ENCODE data around the gene EVC2.
"Not testable (repeated sequence)": the region's sequence is repeated elsewhere in the genome, so short reads cannot be mapped to it uniquely, and the experiment has no call there.

EVC2 gene

DNA sequence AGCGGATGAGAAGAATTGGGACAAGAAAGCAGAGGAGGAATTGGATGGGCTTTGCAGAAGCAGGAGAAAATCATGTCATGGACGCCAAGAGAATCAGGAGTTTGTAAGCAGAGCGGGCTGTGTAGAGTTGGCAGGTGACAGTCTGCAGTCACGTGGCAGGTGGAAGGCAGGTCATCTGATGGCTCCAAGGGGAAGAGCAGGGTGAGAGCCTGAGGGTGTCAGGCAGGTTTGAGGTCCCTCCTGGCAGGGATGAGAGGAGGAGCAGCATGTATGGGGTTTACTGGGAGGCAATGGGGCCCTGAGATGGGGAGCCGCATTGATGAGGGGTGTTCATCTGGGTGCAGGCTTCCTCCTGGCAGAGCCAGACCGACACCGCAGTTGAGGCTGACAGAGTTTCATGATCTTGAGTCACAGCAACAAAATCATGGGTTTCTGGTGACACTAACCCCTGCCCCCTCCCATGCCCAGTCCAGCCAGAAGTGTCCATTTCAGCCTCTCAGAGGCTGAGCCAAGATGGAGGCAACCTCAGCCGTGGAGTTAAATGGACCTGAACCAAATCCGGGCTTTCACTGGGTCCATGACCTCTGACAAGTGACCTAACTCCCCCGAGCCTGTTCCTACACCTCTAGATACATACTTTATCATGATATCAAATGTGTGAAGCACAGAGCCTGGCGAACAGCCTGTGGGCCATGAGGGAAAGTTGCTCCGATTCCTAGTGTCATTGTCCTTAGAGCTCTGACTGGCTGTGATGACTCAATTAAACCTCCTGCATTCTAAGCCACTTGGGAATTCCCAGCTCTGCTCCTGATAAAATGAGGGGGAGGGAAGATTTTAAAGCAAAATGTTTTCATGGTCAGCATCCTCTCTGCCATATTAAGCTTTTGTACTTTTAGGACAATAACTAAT lies 38.7 kb upstream of the EVC2 start:
- DNase-seq (ENCODE audit: low read depth): no peak

- DNase-seq (ENCODE audit: low read depth): no peak
These were observed 37.9 kb upstream of the EVC2 start for GRCh38 chr4:5746250-5746649.

DNA sequence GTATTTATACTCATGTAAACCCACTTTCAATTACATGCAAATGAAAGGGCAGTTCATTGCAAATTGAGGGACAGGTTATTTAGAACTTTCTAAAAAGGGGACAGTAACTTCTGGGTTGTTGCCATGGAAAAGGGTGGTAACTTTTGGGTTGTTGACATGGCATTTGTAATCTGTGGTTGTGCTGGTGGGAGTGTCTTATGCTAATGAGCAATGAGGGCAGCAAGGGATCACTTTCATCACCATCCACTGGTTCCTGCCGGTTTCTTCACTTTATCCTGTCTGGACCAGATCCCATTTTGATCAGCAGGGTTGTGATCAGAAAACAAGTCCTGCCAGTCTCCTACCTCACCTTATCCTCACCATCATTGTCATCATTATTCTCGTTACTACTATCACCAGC lies 34.6 kb upstream of the EVC2 start:
- DNase-seq (ENCODE audit: low read depth): no peak

- DNase-seq (ENCODE audit: low read depth): no peak
These were observed 34.0 kb upstream of the EVC2 start for GRCh38 chr4:5742388-5742787.

- DNase-seq (ENCODE audit: low read depth): no peak
These were observed 29.7 kb upstream of the EVC2 start for GRCh38 chr4:5738061-5738460.

DNA sequence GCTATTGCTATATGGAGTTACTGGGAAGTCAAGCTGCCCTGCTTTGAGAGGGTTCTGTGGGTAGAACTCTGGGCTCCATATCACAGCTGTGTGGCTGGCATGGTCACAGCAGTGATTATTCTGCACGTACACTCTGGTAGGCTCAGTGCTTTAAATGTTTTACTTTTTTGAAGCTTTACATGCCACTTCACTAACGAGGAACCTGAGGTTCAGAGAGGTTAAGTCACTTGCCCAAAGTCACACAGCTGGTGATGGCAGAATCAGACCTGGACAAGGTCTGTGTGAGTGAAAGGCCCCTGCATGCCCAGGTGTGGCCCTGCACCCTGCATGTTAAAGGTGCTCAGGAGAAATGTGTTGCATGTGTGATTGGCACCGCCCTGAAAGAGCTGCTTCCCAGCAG lies 27.1 kb upstream of the EVC2 start:
- DNase-seq (ENCODE audit: low read depth): no peak

DNA sequence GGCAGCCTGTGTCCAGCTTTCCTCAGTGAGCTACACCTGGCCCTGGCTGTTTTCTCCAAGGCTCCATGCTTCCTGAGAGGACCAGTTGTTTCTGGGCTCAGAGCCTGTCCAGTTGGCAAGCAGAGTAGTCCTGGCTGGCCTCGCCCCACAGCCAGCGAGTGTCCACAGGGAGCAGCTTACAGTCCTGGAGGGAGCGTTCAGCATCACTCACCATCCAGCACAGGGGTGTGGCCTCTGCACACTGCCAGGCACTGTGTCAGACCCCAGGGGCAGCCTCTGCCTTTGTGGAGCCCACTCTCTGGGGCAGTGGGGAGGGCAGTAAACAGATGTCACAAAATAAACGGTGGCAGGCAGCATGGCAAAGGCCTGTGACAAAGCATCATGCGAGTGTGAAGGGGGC lies 26.5 kb upstream of the EVC2 start:
- DNase-seq (ENCODE audit: low read depth): no peak

- no peak for DNase-seq (ENCODE audit: low read depth)
These were observed 23.8 kb upstream of the EVC2 start for GRCh38 chr4:5732158-5732557.

DNA sequence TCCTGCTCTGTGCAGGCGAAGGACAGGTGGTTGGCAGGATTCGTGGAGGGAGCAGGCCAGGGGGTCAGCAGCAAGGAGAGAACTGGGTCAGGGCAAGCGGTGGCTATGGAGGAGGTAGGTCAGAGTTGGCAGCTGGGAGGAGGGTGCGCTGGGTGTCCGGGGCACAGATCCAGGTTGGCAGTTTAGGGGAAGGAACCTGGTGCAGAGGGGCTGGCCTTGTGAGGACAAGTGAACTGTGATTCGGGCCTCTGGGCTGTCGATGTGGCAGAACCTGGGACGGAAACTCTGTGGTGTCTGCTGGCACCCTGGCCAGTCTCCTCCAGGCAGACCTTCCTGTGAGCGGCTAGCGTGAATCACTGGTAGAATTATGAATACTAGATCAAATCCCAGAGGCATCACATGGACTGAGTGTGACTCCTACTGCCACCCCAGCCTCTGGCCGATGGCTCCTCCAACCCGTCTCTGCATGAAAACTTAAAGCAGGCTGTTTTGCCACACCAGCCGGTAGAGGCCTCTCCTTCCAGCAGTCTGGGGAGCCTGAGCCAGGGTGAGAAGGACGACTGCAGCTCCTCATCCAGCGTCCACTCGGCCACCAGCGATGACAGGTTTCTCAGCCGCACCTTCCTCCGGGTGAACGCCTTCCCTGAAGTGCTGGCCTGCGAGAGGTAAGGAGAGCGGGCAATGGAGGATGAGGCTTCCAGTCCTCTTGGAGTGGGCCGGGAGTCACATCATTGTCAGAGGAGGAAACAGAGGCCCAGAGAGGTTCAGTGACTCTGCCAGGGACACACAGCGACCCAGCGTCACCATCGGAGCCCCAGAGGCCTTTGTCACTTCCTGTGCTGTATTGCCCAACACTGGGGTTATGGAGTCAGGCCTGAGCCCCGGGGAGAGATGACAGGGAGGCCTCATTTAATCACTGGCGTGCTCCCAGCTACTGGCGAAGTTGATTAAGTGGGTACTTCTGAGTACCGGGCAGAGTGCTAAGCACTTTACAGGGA lies 22.9 kb upstream of the EVC2 start:
- no peak for DNase-seq (ENCODE audit: low read depth)

DNA sequence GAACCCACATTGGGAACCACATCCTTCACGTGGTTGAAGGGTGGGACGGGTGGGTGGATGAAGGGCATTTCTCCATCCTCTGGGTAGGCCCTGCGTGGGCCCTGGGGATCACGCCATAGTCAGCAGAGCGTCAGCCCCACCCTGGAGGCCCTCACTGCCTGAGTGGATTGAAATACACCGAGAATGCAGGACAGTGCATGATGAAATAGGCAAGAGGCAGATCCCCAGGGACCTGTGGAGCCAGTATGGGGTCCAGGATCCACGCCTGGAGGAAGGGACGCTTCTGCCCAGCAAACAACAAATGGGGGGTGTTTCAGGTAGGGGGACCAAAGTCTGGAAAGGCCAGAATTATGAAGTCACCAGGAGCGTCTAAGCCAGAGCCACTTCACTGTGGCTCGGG lies 22.1 kb upstream of the EVC2 start:
- no peak for DNase-seq (ENCODE audit: low read depth)

- DNase-seq (ENCODE audit: low read depth): not testable (repeated sequence)
These were observed 20.1 kb upstream of the EVC2 start for GRCh38 chr4:5728412-5728811.

DNA sequence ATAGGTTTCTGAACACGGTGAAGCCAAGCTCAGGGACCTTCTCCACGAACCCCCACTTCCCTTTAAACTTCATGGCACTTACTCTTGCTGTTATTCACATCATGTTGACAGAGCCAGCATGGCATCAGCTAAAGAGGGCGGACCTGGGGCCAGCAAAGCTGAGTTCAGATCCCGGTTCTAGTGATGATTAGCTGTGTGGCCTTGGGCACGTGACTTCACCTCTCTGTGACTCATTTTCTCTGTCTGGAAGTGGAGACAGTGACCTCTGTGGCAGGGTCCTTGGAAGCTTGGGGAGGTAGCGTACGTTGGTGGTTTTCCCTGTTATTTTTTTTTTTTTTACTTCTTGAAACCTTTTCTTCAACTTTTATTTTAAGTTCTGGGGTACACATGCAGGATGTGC lies 16.0 kb upstream of the EVC2 start:
- DNase-seq (ENCODE audit: low read depth): no peak

- no peak for DNase-seq (ENCODE audit: low read depth)
These were observed 14.0 kb upstream of the EVC2 start for GRCh38 chr4:5722328-5722727.

DNA sequence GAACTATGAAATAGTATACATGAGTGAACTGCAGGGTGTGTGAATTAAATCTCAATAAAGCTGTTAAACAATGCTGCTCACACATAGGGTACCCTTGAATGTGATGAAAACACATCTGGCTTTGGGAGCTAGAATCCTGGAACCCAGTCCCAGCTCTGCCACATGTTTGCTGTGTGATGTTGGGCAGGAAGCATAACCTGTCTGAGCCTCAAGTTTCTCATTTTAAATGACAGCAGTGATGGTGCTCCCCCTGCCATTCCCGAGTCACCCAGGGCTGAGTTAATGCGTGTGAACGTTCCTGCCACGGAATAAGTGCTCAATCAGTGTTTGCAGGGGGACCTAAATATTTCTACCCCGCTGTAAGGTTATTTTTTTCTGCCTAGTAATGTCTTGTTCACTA lies 13.6 kb upstream of the EVC2 start:
- DNase-seq (ENCODE audit: low read depth): no peak

DNA sequence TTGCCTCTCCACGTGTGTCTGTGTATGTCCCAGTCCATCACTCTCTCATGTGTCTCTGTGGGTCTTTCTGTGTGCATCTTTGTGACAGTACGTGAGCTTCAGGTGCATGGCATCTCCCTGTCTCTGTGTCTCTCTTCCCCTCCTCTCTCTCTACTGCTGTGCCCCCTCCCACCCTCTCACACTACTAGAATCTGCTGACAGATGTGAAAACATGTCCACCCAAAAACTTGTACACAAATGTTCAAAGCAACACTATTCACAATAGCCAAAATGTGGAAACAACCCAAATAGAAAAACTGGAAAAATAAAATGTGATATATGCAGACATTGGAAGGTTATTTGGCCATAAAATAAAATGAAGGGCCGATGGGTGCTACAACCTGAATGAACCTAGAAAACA lies 12.6 kb upstream of the EVC2 start:
- DNase-seq (ENCODE audit: low read depth): no peak

- DNase-seq (ENCODE audit: low read depth): no peak
These were observed 11.9 kb upstream of the EVC2 start for GRCh38 chr4:5720157-5720850.

DNA sequence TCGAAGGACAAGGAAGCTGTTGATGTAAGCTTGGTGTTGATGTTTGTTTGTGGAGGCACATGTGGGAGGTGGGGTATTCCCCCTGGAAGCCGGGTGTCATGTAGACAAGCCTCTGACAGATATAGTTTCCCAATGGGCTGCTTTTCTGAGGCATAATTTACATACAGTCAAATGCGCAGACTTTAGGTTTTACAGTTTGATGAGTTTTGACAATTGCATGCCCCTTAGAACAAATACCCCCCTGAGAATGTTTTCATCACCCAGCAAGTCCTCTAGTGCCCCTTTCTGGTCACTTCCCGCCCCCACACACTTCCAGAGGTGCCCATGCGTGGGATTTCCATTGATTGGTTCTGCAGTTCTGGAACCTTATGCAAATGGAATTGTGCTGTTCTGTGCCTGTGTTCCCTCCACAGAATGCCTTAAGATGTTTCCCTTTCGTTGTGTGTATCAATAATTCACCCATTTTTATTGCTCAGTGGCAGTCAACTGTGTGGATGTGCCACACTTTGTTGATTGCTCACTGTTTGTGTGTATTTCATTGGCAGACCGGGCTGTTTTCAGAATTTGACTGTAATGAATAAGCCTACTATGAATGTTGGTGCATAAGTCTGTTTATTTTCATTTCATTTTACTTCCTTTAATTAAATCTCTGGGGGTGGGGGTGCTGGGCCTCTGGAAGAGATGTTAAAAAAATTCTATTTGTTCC lies 11.1 kb upstream of the EVC2 start:
- DNase-seq (ENCODE audit: low read depth): no peak

GRCh38 chr4:5718411-5718810 lies 10.1 kb upstream of the EVC2 start:
- no peak for DNase-seq (ENCODE audit: low read depth)

- no peak for DNase-seq (ENCODE audit: low read depth)
These were observed 9.2 kb upstream of the EVC2 start for GRCh38 chr4:5717449-5718158.

DNA sequence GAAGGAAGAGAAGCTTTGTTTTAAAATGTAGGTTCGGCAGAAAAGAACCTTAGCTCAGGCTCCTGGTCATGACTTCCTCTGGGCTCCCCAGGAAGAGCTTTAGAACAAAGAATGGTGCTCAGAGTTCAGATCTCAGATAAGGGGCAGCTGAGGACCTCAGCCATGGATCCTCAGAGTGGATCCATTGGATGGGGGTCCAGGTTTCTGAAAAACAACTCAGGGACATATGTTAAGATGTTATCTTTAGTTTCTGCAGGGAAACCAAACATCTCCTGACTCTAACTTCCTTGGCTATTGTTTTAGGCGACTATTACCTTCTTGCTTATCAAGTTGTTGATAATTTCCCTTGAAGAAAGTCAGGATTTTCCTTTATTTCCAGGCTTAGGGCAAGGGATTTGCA lies 8.0 kb upstream of the EVC2 start:
- no peak for DNase-seq (ENCODE audit: low read depth)

DNA sequence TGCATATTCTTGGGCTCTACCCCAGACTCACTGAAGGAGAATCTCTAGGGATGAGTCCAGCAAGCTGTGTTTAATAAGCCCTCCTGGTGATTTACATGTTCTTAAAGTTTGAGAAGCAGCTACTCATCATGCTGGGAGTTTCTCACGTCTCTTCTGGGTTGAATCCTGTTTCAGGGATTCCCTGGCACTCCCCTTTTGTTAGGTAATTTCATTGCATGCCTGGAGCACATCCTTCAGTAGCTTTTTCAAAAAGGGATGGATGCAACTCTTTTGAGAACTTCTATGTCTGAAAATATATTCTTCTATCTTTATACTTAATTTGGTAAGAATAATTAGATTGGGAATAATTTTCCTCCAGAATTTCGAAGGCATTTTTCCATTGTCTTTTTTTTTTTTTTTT lies 7.0 kb upstream of the EVC2 start:
- no peak for DNase-seq (ENCODE audit: low read depth)
